Panc1 (cell line): Measurements from ENCODE around the gene DLG2. TPM values are rescaled to one million over a fixed set of nuclear protein-coding genes. Genes with fewer than 3 reads are reported as not detected.

Experiments
- ATAC-seq: fragments of 200-7000 bp; cut with Tn5 transposase; 2 replicates; pipeline ENCODE4 v1.9.1; 2020; ENCODE audit warnings: mild to moderate bottlenecking, moderate library complexity
- BruUV-seq: library from RNA; stranded (reverse); fragments of 400-500 nt; replicated peaks from 2 replicates; lab custom pipeline; 2021; lab: Mats Ljungman, UMichigan
- CTCF ChIA-PET: fragments of 300-600 bp; sonication (Branson Sonifier 250); formaldehyde crosslinking; loops from one replicate; lab custom pipeline; 2022; ENCODE audit warnings: antibody characterized with exemption; lab: Charles Lee
- POLR2A ChIA-PET: fragments of 300-600 bp; sonication (Branson Sonifier 250); formaldehyde crosslinking; loops from one replicate; lab custom pipeline; 2022; ENCODE audit warnings: antibody characterized with exemption; lab: Charles Lee
- DNase-seq: peaks from one replicate; pipeline ENCODE4 v3.0.0-alpha.2; 2010; ENCODE audit warnings: low read depth, low spot score
- H3K27ac ChIP-seq: 2 replicates; pipeline ENCODE4 v1.5.1; 2011; ENCODE audit warnings: mild to moderate bottlenecking, low read length, inconsistent platforms
- H3K27me3 ChIP-seq: fragments of 200-500 bp; sonication (Bioruptor generic); 2 replicates; pipeline ENCODE4 v1.6.0; 2014; ENCODE audit warnings: low read length, inconsistent platforms; ENCODE audit not compliant: control insufficient read depth, insufficient read depth
- H3K36me3 ChIP-seq: fragments of 200-500 bp; sonication (Bioruptor generic); 2 replicates; pipeline ENCODE4 v1.5.1; 2014; ENCODE audit warnings: inconsistent platforms, mild to moderate bottlenecking, low read length, moderate library complexity; ENCODE audit not compliant: control insufficient read depth, insufficient read depth
- H3K4me1 ChIP-seq: 2 replicates; pipeline ENCODE4 v1.5.1; 2011; ENCODE audit warnings: inconsistent platforms, mild to moderate bottlenecking, low read length, moderate library complexity; ENCODE audit not compliant: control insufficient read depth, insufficient read depth
- H3K4me3 ChIP-seq, 2 experiments: 2 replicates each; pipeline ENCODE4 v1.5.1; 2011 to 2012; ENCODE audit warnings: low read depth in 2 of 2, low read length in 2 of 2, mild to moderate bottlenecking in 2 of 2, inconsistent platforms in 1 of 2, moderate library complexity in 1 of 2
- H3K9me3 ChIP-seq: fragments of 200-500 bp; sonication (Bioruptor generic); 2 replicates; pipeline ENCODE4 v1.5.1; 2014; ENCODE audit warnings: low read depth, mild to moderate bottlenecking, inconsistent platforms, low read length, moderate library complexity; ENCODE audit not compliant: control insufficient read depth, insufficient read depth
- CTCF ChIP-seq: fragments of 450-650 bp; IDR thresholded peaks from 2 replicates; pipeline ENCODE4 v1.5.1; 2017; ENCODE audit warnings: mild to moderate bottlenecking
- POLR2AphosphoS5 ChIP-seq: IDR thresholded peaks from 2 replicates; pipeline ENCODE4 v1.6.1; 2012; ENCODE audit warnings: mild to moderate bottlenecking, low read depth, low read length, moderate library complexity
- REST ChIP-seq, 2 experiments: IDR thresholded peaks; 2 replicates each; pipeline ENCODE4 v1.6.1; 2011 to 2012; ENCODE audit warnings: low read depth in 2 of 2, control low read depth in 1 of 2, low read length in 1 of 2, mild to moderate bottlenecking in 1 of 2, moderate library complexity in 1 of 2; ENCODE audit not compliant: insufficient read depth in 1 of 2
- SIN3A ChIP-seq: IDR thresholded peaks from 2 replicates; pipeline ENCODE4 v1.6.1; 2012; ENCODE audit warnings: low read depth, mild to moderate bottlenecking, low read length, moderate library complexity, borderline replicate concordance; ENCODE audit not compliant: insufficient read depth
- TCF7L2 ChIP-seq: IDR thresholded peaks from 2 replicates; pipeline ENCODE4 v1.6.1; 2011; ENCODE audit warnings: mild to moderate bottlenecking, low read depth, low read length, inconsistent platforms
- in situ Hi-C: cut with HindIII; loops from 2 replicates; pipeline ENCODE4 v1.10.0; 2016; ENCODE audit warnings: low sequenced_read_pairs, low pct_unique_long_range_greater_than_20kb
- intact Hi-C: fragments of 100-400 bp; cut with micrococcal nuclease; formaldehyde crosslinking; loops from one replicate; pipeline ENCODE4 v1.10.0; 2022; ENCODE audit not compliant: unreplicated experiment
- total RNA-seq: library from RNA; stranded (reverse); gene quantifications from one replicate; pipeline ENCODE4 v1.2.1, GENCODE V29; 2021; ENCODE audit not compliant: unreplicated experiment

The DLG2 gene
- total RNA-seq, 1 experiment from 2014 or later = 4.2 TPM

GRCh38 chr11:85281550-85281949 lies 345.6 kb downstream of the DLG2 start:
- CTCF ChIA-PET = no interaction called here
- H3K27ac ChIP-seq = no peak overlapping the region
- H3K9me3 ChIP-seq = no peaks in the 10 kb centered on the region
- no peak for ATAC-seq
- no peaks in the 10 kb centered on the region for H3K4me1 ChIP-seq
- H3K4me3 ChIP-seq = no peak overlapping the region
- H3K36me3 ChIP-seq = no peaks in the 10 kb centered on the region
- POLR2A ChIA-PET = no interaction called here
- intact Hi-C loops (loop anchor here (10.0 kb wide), 1 partner anchor 63 kb away; no protein-coding TSS in a partner anchor), in situ Hi-C loops (no loop called here)
- TF ChIP-seq POLR2AphosphoS5 (no peak), TCF7L2 (no peak), SIN3A (no peak), CTCF (no peak), REST (IDR thresholded peaks at IDR 0.05; ENCODE audit: insufficient read depth in 1 of 2, low read depth in 2 of 2, low read length in 1 of 2) (no peak)
- 0 out of 2 replicates have a peak, but pooled peaks cover 3% of the 10 kb centered on the region for H3K27me3 ChIP-seq
- no peak for DNase-seq
- BruUV-seq = no TSS peak

GRCh38 chr11:85279267-85279666 lies 347.9 kb downstream of the DLG2 start:
- H3K36me3 ChIP-seq = no peaks in the 10 kb centered on the region
- ChIA-PET POLR2A (no interaction called here), CTCF (no interaction called here)
- no TSS peak for BruUV-seq
- 0 out of 2 replicates have a peak, but pooled peaks cover 3% of the 10 kb centered on the region for H3K27me3 ChIP-seq
- ATAC-seq (no peak), DNase-seq (no peak)
- in situ Hi-C loops = no loop called here
- no peaks in the 10 kb centered on the region for H3K9me3 ChIP-seq
- H3K27ac ChIP-seq = no peak overlapping the region
- H3K4me1 ChIP-seq = no peaks in the 10 kb centered on the region
- no peak for TF ChIP-seq POLR2AphosphoS5
- TF ChIP-seq TCF7L2 = no peak
- TF ChIP-seq REST (IDR thresholded peaks at IDR 0.05; ENCODE audit: insufficient read depth in 1 of 2, low read depth in 2 of 2, low read length in 1 of 2) = no peak
- no peak for TF ChIP-seq CTCF
- TF ChIP-seq SIN3A = no peak
- intact Hi-C loops = no loop called here
- H3K4me3 ChIP-seq = no peak overlapping the region
